Measurements from ENCODE around the gene RNF130.

Gene RNF130

DNA sequence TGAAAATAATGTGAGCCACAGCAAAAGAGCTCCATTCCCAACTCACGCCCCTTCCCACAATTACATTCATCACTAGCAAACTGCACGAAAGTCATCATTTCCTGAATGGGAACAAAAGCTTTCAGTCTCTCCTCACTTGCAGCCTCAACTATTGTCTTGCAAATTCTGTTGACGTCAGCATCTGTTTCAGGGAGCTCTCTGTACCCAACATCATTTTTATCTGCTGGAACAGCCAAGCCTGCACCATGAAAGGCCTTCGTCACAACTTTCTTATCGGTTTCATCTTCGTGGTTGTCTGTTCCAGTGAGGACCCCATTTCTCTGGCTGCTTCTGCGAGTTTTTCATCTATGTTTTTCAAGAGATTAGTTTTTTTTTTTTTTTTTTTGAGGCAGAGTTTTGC lies 14.3 kb upstream of the RNF130 start:
- Histone ChIP-seq H3K9ac (ENCODE audit: low read length) (no peak overlapping the region), H2AFZ (ENCODE audit: low read length) (no peak overlapping the region), H3K9me3 (ENCODE audit: low read length) (no peaks in the 10 kb centered on the region), H4K20me1 (ENCODE audit: insufficient read depth, low read length) (no peaks in the 10 kb centered on the region), H3K27ac (ENCODE audit: low read depth, low read length, poor library complexity, severe bottlenecking) (no peak overlapping the region), H3F3A (ENCODE audit: insufficient read depth, low read length) (no peaks in the 10 kb centered on the region), H3K79me2 (ENCODE audit: insufficient read depth, low read length) (no peaks in the 10 kb centered on the region), H3K36me3 (ENCODE audit: insufficient read depth, low read length) (no peaks in the 10 kb centered on the region), H3K27me3 (ENCODE audit: insufficient read depth, low read length) (0 out of 2 replicates have a peak, but pooled peaks cover 7% of the 10 kb centered on the region), H3K4me3 (ENCODE audit: low read depth, low read length, poor library complexity, severe bottlenecking) (no peak overlapping the region), H3K4me1 (ENCODE audit: insufficient read depth, low read length, severe bottlenecking) (no peaks in the 10 kb centered on the region), H3K4me2 (ENCODE audit: low read length) (no peak overlapping the region), H3K9me2 (ENCODE audit: low read depth, low read length) (no peaks in the 10 kb centered on the region)
- TF ChIP-seq EZH2 (IDR thresholded peaks at IDR 0.05; ENCODE audit: borderline replicate concordance, low read length), result no peak
- TF ChIP-seq, protein P1, sequence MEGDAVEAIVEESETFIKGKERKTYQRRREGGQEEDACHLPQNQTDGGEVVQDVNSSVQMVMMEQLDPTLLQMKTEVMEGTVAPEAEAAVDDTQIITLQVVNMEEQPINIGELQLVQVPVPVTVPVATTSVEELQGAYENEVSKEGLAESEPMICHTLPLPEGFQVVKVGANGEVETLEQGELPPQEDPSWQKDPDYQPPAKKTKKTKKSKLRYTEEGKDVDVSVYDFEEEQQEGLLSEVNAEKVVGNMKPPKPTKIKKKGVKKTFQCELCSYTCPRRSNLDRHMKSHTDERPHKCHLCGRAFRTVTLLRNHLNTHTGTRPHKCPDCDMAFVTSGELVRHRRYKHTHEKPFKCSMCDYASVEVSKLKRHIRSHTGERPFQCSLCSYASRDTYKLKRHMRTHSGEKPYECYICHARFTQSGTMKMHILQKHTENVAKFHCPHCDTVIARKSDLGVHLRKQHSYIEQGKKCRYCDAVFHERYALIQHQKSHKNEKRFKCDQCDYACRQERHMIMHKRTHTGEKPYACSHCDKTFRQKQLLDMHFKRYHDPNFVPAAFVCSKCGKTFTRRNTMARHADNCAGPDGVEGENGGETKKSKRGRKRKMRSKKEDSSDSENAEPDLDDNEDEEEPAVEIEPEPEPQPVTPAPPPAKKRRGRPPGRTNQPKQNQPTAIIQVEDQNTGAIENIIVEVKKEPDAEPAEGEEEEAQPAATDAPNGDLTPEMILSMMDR (IDR thresholded peaks at IDR 0.05; ENCODE audit: low read length), result no peak

DNA sequence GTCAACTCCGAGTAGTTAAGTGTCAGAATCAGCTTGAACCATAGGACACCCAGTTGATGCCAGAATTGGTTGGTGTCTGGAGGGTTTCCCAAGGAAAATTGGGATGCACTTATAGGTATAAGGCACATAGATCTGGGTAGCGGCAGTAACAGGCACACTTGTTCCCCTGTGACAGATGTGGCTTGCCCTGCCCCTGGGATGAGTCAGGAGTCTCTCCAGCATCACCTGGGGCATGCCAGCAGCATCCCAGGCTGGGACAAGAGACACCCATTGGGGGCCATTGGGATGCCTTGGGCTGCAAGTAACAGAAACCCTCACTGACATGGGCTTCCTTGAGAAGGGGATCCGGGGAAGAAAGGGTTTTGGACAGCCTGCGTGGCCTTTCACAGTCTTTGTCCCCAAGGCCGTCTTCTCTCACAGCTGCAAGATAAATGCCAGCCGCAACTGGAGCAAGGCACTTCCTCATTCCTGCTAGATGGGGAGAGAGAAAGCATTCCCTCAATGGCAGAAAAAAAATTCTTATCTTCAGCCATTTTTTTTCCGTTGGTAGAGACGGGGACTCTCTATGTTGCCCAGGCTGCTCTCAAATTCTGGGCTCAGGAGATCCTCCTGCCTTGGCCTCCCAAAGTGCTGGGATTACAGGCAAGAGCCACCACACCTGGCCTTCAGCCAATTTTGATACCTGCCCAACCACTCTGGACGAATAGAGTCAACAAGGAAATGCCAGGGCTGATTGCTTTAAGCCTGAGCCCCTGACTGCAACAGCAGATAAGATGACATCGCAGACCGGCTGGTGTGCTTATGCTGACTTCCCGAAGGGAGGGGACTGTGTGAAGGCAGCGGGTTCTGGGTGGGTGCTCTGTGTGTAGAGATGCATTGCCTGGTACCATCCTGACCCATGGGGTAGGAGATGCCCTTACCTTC lies 13.3 kb upstream of the RNF130 start:
- no peaks in the 10 kb centered on the region for H3K4me1 ChIP-seq (ENCODE audit: insufficient read depth, low read length, severe bottlenecking)
- H3K27ac ChIP-seq (ENCODE audit: low read depth, low read length, poor library complexity, severe bottlenecking), result no peak overlapping the region

DNA sequence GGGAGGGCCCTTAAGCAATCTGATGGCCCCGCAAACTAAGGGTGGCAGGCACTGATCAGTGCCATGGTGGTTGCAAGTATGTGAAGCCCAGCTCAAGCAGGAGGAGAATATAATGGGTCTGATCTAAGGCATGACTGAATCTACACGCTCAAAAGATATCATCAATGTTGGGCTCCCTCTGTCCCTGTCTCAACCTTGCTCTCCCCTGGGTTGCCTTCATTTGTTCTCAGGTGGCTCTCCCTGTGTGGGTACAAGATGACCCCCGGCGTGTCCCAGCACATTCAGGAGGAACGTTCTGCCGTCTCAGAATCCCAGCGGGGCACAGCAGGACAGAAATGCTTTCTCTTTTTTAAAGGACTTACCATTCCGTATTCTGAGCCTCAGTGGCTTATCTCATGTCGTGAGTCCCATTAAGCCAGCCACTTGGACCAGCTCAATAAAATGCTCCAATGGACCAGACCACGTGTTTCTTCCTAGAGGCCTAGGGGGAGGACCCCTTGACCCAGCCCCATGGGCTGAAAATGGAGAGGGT lies 12.0 kb upstream of the RNF130 start:
- Histone ChIP-seq H2AFZ (ENCODE audit: low read length) (no peak overlapping the region), H3K4me2 (ENCODE audit: low read length) (no peak overlapping the region), H3K4me1 (ENCODE audit: insufficient read depth, low read length, severe bottlenecking) (no peaks in the 10 kb centered on the region), H3F3A (ENCODE audit: insufficient read depth, low read length) (no peaks in the 10 kb centered on the region), H3K36me3 (ENCODE audit: insufficient read depth, low read length) (no peaks in the 10 kb centered on the region), H3K9ac (ENCODE audit: low read length) (no peak overlapping the region), H3K27ac (ENCODE audit: low read depth, low read length, poor library complexity, severe bottlenecking) (no peak overlapping the region), H3K9me3 (ENCODE audit: low read length) (no peaks in the 10 kb centered on the region), H3K27me3 (ENCODE audit: insufficient read depth, low read length) (0 out of 2 replicates have a peak, but pooled peaks cover 7% of the 10 kb centered on the region), H3K9me2 (ENCODE audit: low read depth, low read length) (no peaks in the 10 kb centered on the region), H4K20me1 (ENCODE audit: insufficient read depth, low read length) (no peaks in the 10 kb centered on the region), H3K4me3 (ENCODE audit: low read depth, low read length, poor library complexity, severe bottlenecking) (no peak overlapping the region), H3K79me2 (ENCODE audit: insufficient read depth, low read length) (no peaks in the 10 kb centered on the region)
- TF ChIP-seq EZH2 (IDR thresholded peaks at IDR 0.05; ENCODE audit: borderline replicate concordance, low read length), result no peak
- TF ChIP-seq, protein P1 (IDR thresholded peaks at IDR 0.05; ENCODE audit: low read length), result no peak

More for the DNA sequence above, 13.3 kb upstream of the RNF130 start:
- no peak overlapping the region for H3K4me2 ChIP-seq (ENCODE audit: low read length)
- no peaks in the 10 kb centered on the region for H3K9me3 ChIP-seq (ENCODE audit: low read length)
- no peaks in the 10 kb centered on the region for H4K20me1 ChIP-seq (ENCODE audit: insufficient read depth, low read length)
- H3K79me2 ChIP-seq (ENCODE audit: insufficient read depth, low read length), result no peaks in the 10 kb centered on the region
- H3F3A ChIP-seq (ENCODE audit: insufficient read depth, low read length), result no peaks in the 10 kb centered on the region
- H3K27me3 ChIP-seq (ENCODE audit: insufficient read depth, low read length), result 0 out of 2 replicates have a peak, but pooled peaks cover 7% of the 10 kb centered on the region
- no peak overlapping the region for H3K4me3 ChIP-seq (ENCODE audit: low read depth, low read length, poor library complexity, severe bottlenecking)
- H3K9ac ChIP-seq (ENCODE audit: low read length), result no peak overlapping the region
- H3K9me2 ChIP-seq (ENCODE audit: low read depth, low read length), result no peaks in the 10 kb centered on the region
- no peak for TF ChIP-seq EZH2 (IDR thresholded peaks at IDR 0.05; ENCODE audit: borderline replicate concordance, low read length)
- TF ChIP-seq, protein P1 (IDR thresholded peaks at IDR 0.05; ENCODE audit: low read length), result no peak
- H2AFZ ChIP-seq (ENCODE audit: low read length), result no peak overlapping the region
- H3K36me3 ChIP-seq (ENCODE audit: insufficient read depth, low read length), result no peaks in the 10 kb centered on the region

Measured in OCI-LY1 (cell line).